Pulmonary artery endothelial cell (primary cell): Measurements from ENCODE around the gene TMEM95. TPM values are rescaled to one million over a fixed set of nuclear protein-coding genes. Genes with fewer than 3 reads are reported as not detected.
A peak's percentile ranks its signal among the peaks of the same experiment; 100 is the strongest.

Experiments
- DNase-seq: peaks from one replicate; pipeline ENCODE4 v3.0.0-alpha.2; 2011; ENCODE audit warnings: low read depth, low spot score
- total RNA-seq: library from RNA; depleted of rRNA; stranded (reverse); fragments of >200 nt; gene quantifications from 2 replicates; pipeline ENCODE4 v1.2.3, GENCODE V29; 2014

Gene TMEM95
- total RNA-seq, 1 donor from 2014 or later: not detected

- peak; percentile 98 for DNase-seq
Observed at GRCh38 chr17:7403977-7404736, 49.2 kb downstream of the TMEM95 start, which contains the start of gene TMEM256. TMEM256 (minus strand) TSS chr17:7404097; CDS start chr17:7404084, 13 bp downstream.

- no peak for DNase-seq
Observed at GRCh38 chr17:7404737-7405349, 49.9 kb downstream of the TMEM95 start.

GRCh38 chr17:7405350-7406234 lies 50.6 kb downstream of the TMEM95 start:
- no peak for DNase-seq

- DNase-seq: no peak
Observed at GRCh38 chr17:7406235-7406825, 51.4 kb downstream of the TMEM95 start.

Other genes starting within 250 kb of the TMEM95 start
- not detected in 2 replicates for gene ASGR2, start 240.3 kb upstream of the TMEM95 start, total RNA-seq
- 10.6 and 16.4 TPM in 2 replicates for gene ASGR1, start 175.8 kb upstream of the TMEM95 start, total RNA-seq
- gene DLG4, start 135.3 kb upstream of the TMEM95 start, total RNA-seq: 11.3 and 12.5 TPM in 2 replicates
- gene ACADVL, start 135.2 kb upstream of the TMEM95 start, total RNA-seq: 184 and 219 TPM in 2 replicates
- gene DVL2, start 120.6 kb upstream of the TMEM95 start, total RNA-seq: 35.2 and 40.4 TPM in 2 replicates
- gene PHF23, start 115.7 kb upstream of the TMEM95 start, total RNA-seq: 47.1 and 49.1 TPM in 2 replicates
- 101 and 120 TPM in 2 replicates for gene GABARAP, start 112.7 kb upstream of the TMEM95 start, total RNA-seq
- gene CTDNEP1, start 103.4 kb upstream of the TMEM95 start, total RNA-seq: 28.8 and 30.7 TPM in 2 replicates
- 38.2 and 42.3 TPM in 2 replicates for gene ELP5, start 102.9 kb upstream of the TMEM95 start, total RNA-seq
- 20.7 and 26.8 TPM in 2 replicates for gene CLDN7, start 92.7 kb upstream of the TMEM95 start, total RNA-seq
- gene SLC2A4, start 73.4 kb upstream of the TMEM95 start, total RNA-seq: 0.07 and 0.11 TPM in 2 replicates
- gene YBX2, start 60.5 kb upstream of the TMEM95 start, total RNA-seq: 0.07 and 0.32 TPM in 2 replicates
- gene EIF5A, start 47.5 kb upstream of the TMEM95 start, total RNA-seq: 799 and 805 TPM in 2 replicates
- 24.8 and 41.6 TPM in 2 replicates for gene GPS2, start 39.8 kb upstream of the TMEM95 start, total RNA-seq
- gene NEURL4, start 25.8 kb upstream of the TMEM95 start, total RNA-seq: 14.4 and 28.3 TPM in 2 replicates
- 0.53 TPM in 1 of 2 replicates, not detected in the other for gene ACAP1, start 18.6 kb upstream of the TMEM95 start, total RNA-seq
- gene KCTD11, start 3.0 kb upstream of the TMEM95 start, total RNA-seq: 2.5 and 4.0 TPM in 2 replicates
- gene TNK1, start 25.9 kb downstream of the TMEM95 start, total RNA-seq: 0.26 and 0.60 TPM in 2 replicates
- 17.5 and 18.7 TPM in 2 replicates for gene PLSCR3, start 39.4 kb downstream of the TMEM95 start, total RNA-seq
- gene TMEM256, start 48.9 kb downstream of the TMEM95 start, total RNA-seq: 56.9 and 189 TPM in 2 replicates
- 1.7 and 2.6 TPM in 2 replicates for gene NLGN2, start 52.7 kb downstream of the TMEM95 start, total RNA-seq
- not detected in 2 replicates for gene SPEM1, start 65.2 kb downstream of the TMEM95 start, total RNA-seq
- gene SPEM2, start 70.5 kb downstream of the TMEM95 start, total RNA-seq: not detected in 2 replicates
- not detected in 2 replicates for gene SPEM3, start 73.7 kb downstream of the TMEM95 start, total RNA-seq
- gene TMEM102, start 80.3 kb downstream of the TMEM95 start, total RNA-seq: 5.2 and 7.3 TPM in 2 replicates
- 0.42 and 0.73 TPM in 2 replicates for gene FGF11, start 84.4 kb downstream of the TMEM95 start, total RNA-seq
- 7.1 and 7.5 TPM in 2 replicates for gene CHRNB1, start 89.9 kb downstream of the TMEM95 start, total RNA-seq
- gene ZBTB4, start 124.5 kb downstream of the TMEM95 start, total RNA-seq: 10.8 and 11.2 TPM in 2 replicates
- gene SLC35G6, start 126.3 kb downstream of the TMEM95 start, total RNA-seq: not detected in 2 replicates
- gene POLR2A, start 129.2 kb downstream of the TMEM95 start, total RNA-seq: 65.3 and 93.4 TPM in 2 replicates
- 6.1 and 8.2 TPM in 2 replicates for gene TNFSF12, start 193.9 kb downstream of the TMEM95 start, total RNA-seq
- gene TNFSF13, start 203.6 kb downstream of the TMEM95 start, total RNA-seq: 1.1 and 1.3 TPM in 2 replicates
- 95.6 and 108 TPM in 2 replicates for gene SENP3, start 206.8 kb downstream of the TMEM95 start, total RNA-seq
- 2.0 and 3.6 TPM in 2 replicates for gene CD68, start 224.5 kb downstream of the TMEM95 start, total RNA-seq
- 72.5 and 100 TPM in 2 replicates for gene MPDU1, start 228.7 kb downstream of the TMEM95 start, total RNA-seq
- 0.07 TPM in 1 of 2 replicates, not detected in the other for gene SOX15, start 234.9 kb downstream of the TMEM95 start, total RNA-seq